ENCODE measurements around the gene TRIO.

The TRIO gene

GRCh38 chr5:14486996-14487896 is 344.1 kb downstream of the TRIO start:
- TF ChIP-seq EZH2 (IDR thresholded peaks at IDR 0.05) (no peak), POLR2AphosphoS5 (IDR thresholded peaks at IDR 0.05; ENCODE audit: borderline replicate concordance, low read depth, low read length) (no peak), FOXP2 (optimal IDR thresholded peaks at IDR 0.05; ENCODE audit: control extremely low read depth, extremely low read length, insufficient read depth) (no peak)
- no peak overlapping the region for H3K9ac ChIP-seq (ENCODE audit: insufficient read length)
- no peaks in the 10 kb centered on the region for H3K9me3 ChIP-seq (ENCODE audit: low read depth, low read length)
- DNase-seq (ENCODE audit: low read depth, low spot score): no peak
- H3K27ac ChIP-seq: no peak overlapping the region
- no peak overlapping the region for H3K4me3 ChIP-seq
- H3K36me3 ChIP-seq (ENCODE audit: insufficient read depth, low read length): peaks cover 5% of the 10 kb centered on the region; the same call in 1 of the 2 replicates

- Histone ChIP-seq H3K27ac (no peak overlapping the region), H3K4me3 (no peak overlapping the region), H3K9me3 (ENCODE audit: low read depth, low read length) (no peaks in the 10 kb centered on the region), H3K9ac (ENCODE audit: insufficient read length) (no peak overlapping the region), H3K36me3 (ENCODE audit: insufficient read depth, low read length) (peaks cover 12% of the 10 kb centered on the region)
- TF ChIP-seq POLR2AphosphoS5 (IDR thresholded peaks at IDR 0.05; ENCODE audit: borderline replicate concordance, low read depth, low read length) (no peak), EZH2 (IDR thresholded peaks at IDR 0.05) (no peak), FOXP2 (optimal IDR thresholded peaks at IDR 0.05; ENCODE audit: control extremely low read depth, extremely low read length, insufficient read depth) (no peak)
- DNase-seq (ENCODE audit: low read depth, low spot score): no peak
These were observed 344.9 kb downstream of the TRIO start for GRCh38 chr5:14487897-14488570.

GRCh38 chr5:14488709-14489108 is 345.6 kb downstream of the TRIO start:
- Histone ChIP-seq H3K9ac (ENCODE audit: insufficient read length) (no peak overlapping the region), H3K36me3 (ENCODE audit: insufficient read depth, low read length) (peaks cover 18% of the 10 kb centered on the region)

GRCh38 chr5:14489643-14490042 is 346.5 kb downstream of the TRIO start:
- TF ChIP-seq EZH2 (IDR thresholded peaks at IDR 0.05) (no peak), FOXP2 (optimal IDR thresholded peaks at IDR 0.05; ENCODE audit: control extremely low read depth, extremely low read length, insufficient read depth) (no peak), POLR2AphosphoS5 (IDR thresholded peaks at IDR 0.05; ENCODE audit: borderline replicate concordance, low read depth, low read length) (no peak)
- no peaks in the 10 kb centered on the region for H3K9me3 ChIP-seq (ENCODE audit: low read depth, low read length)
- DNase-seq (ENCODE audit: low read depth, low spot score): no peak
- no peak overlapping the region for H3K27ac ChIP-seq
- H3K36me3 ChIP-seq (ENCODE audit: insufficient read depth, low read length): peaks cover 18% of the 10 kb centered on the region
- no peak overlapping the region for H3K4me3 ChIP-seq
- no peak overlapping the region for H3K9ac ChIP-seq (ENCODE audit: insufficient read length)

More at GRCh38 chr5:14488709-14489108, 345.6 kb downstream of the TRIO start:
- Histone ChIP-seq H3K4me3 (no peak overlapping the region), H3K9me3 (ENCODE audit: low read depth, low read length) (no peaks in the 10 kb centered on the region), H3K27ac (no peak overlapping the region)
- no peak for TF ChIP-seq EZH2 (IDR thresholded peaks at IDR 0.05)
- TF ChIP-seq POLR2AphosphoS5 (IDR thresholded peaks at IDR 0.05; ENCODE audit: borderline replicate concordance, low read depth, low read length): no peak
- TF ChIP-seq FOXP2 (optimal IDR thresholded peaks at IDR 0.05; ENCODE audit: control extremely low read depth, extremely low read length, insufficient read depth): no peak
- DNase-seq (ENCODE audit: low read depth, low spot score): no peak

GRCh38 chr5:14490309-14490711 is 347.2 kb downstream of the TRIO start:
- DNase-seq (ENCODE audit: low read depth, low spot score): no peak
- no peaks in the 10 kb centered on the region for H3K9me3 ChIP-seq (ENCODE audit: low read depth, low read length)
- no peak overlapping the region for H3K4me3 ChIP-seq
- TF ChIP-seq FOXP2 (optimal IDR thresholded peaks at IDR 0.05; ENCODE audit: control extremely low read depth, extremely low read length, insufficient read depth) (no peak), EZH2 (IDR thresholded peaks at IDR 0.05) (no peak), POLR2AphosphoS5 (IDR thresholded peaks at IDR 0.05; ENCODE audit: borderline replicate concordance, low read depth, low read length) (no peak)
- no peak overlapping the region for H3K9ac ChIP-seq (ENCODE audit: insufficient read length)
- peaks cover 19% of the 10 kb centered on the region for H3K36me3 ChIP-seq (ENCODE audit: insufficient read depth, low read length)
- H3K27ac ChIP-seq: no peak overlapping the region

GRCh38 chr5:14491015-14491915 is 348.1 kb downstream of the TRIO start:
- TF ChIP-seq POLR2AphosphoS5 (IDR thresholded peaks at IDR 0.05; ENCODE audit: borderline replicate concordance, low read depth, low read length): no peak
- TF ChIP-seq FOXP2 (optimal IDR thresholded peaks at IDR 0.05; ENCODE audit: control extremely low read depth, extremely low read length, insufficient read depth): no peak
- TF ChIP-seq EZH2 (IDR thresholded peaks at IDR 0.05): no peak
- DNase-seq (ENCODE audit: low read depth, low spot score): no peak
- no peaks in the 10 kb centered on the region for H3K9me3 ChIP-seq (ENCODE audit: low read depth, low read length)
- no peak overlapping the region for H3K9ac ChIP-seq (ENCODE audit: insufficient read length)
- peaks cover 17% of the 10 kb centered on the region for H3K36me3 ChIP-seq (ENCODE audit: insufficient read depth, low read length)
- H3K27ac ChIP-seq: no peak overlapping the region
- H3K4me3 ChIP-seq: no peak overlapping the region

- H3K9me3 ChIP-seq (ENCODE audit: low read depth, low read length): no peaks in the 10 kb centered on the region
- H3K4me3 ChIP-seq: no peak overlapping the region
- H3K36me3 ChIP-seq (ENCODE audit: insufficient read depth, low read length): peaks cover 17% of the 10 kb centered on the region
- no peak for DNase-seq (ENCODE audit: low read depth, low spot score)
- H3K9ac ChIP-seq (ENCODE audit: insufficient read length): no peak overlapping the region
- TF ChIP-seq EZH2 (IDR thresholded peaks at IDR 0.05) (no peak), FOXP2 (optimal IDR thresholded peaks at IDR 0.05; ENCODE audit: control extremely low read depth, extremely low read length, insufficient read depth) (no peak), POLR2AphosphoS5 (IDR thresholded peaks at IDR 0.05; ENCODE audit: borderline replicate concordance, low read depth, low read length) (no peak)
- H3K27ac ChIP-seq: no peak overlapping the region
These were observed 349.3 kb downstream of the TRIO start for GRCh38 chr5:14492331-14492964.
